Mesothelial cell of epicardium (in vitro differentiated cells): ENCODE results near the gene CASZ1. TPM values are rescaled to one million over a fixed set of nuclear protein-coding genes. Genes with fewer than 3 reads are reported as not detected.

Experiments
- DNase-seq, 2 experiments: peaks; one replicate each; pipeline ENCODE4 v3.0.0; 2021; ENCODE audit warnings: low spot score in 2 of 2; ENCODE audit not compliant: unreplicated experiment in 2 of 2
- H3K27ac Mint-ChIP-seq: 2 replicates; pipeline ENCODE4 v1.8.0; 2021; ENCODE audit warnings: mixed read lengths
- H3K27me3 Mint-ChIP-seq: 2 replicates; pipeline ENCODE4 v1.8.0; 2021; ENCODE audit warnings: low read depth, mixed read lengths
- H3K36me3 Mint-ChIP-seq: 2 replicates; pipeline ENCODE4 v1.8.0; 2021; ENCODE audit warnings: mixed read lengths
- H3K4me1 Mint-ChIP-seq: 2 replicates; pipeline ENCODE4 v1.8.0; 2021; ENCODE audit warnings: mixed read lengths
- H3K4me3 Mint-ChIP-seq: 2 replicates; pipeline ENCODE4 v1.8.0; 2021; ENCODE audit warnings: mild to moderate bottlenecking, moderate library complexity, mixed read lengths
- H3K9me3 Mint-ChIP-seq: 2 replicates; pipeline ENCODE4 v1.8.0; 2021; ENCODE audit warnings: mixed read lengths
- total RNA-seq: library from RNA; stranded (reverse); gene quantifications from 3 replicates; pipeline ENCODE4 v1.2.1, GENCODE V29; 2021
- TF ChIP-seq, protein P1 (sequence below): fragments of 200-600 bp; sonication (generic); IDR thresholded peaks from one replicate; pipeline ENCODE4 v1.5.0; 2021; ENCODE audit warnings: antibody characterized with exemption; ENCODE audit not compliant: unreplicated experiment

The CASZ1 gene
- total RNA-seq, 1 donor from 2014 or later = 8.9 TPM

DNA sequence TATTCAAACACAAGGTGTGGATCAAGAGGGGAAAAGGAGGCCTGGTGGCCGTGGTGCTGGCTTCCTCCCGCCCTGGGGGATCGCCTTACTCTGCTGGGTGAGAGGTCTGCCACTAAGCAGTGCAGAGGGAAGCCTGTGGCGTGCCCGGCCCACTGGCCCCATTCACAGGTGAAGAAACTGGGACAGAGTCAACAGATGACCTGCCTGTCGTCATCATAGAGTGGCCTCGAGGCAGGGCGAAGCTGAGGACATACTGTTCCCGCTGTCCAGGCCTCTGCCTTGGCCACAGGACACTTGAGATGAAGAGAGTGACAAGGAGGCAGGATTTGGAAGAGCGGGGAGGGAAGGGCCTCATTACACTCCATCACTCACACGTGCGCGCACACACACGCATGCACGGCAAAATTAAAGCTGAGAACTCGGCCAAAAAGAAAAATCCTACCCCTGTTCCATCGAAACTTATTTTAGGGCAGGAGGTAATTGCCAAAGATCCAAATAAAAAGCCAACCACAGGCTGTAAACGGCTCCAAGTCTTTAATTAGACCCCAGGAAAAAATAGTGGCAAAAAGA lies 50.5 kb downstream of the CASZ1 start:
- Mint-ChIP-seq H3K9me3 (no peaks in the 10 kb centered on the region), H3K4me3 (no peak overlapping the region), H3K36me3 (no peaks in the 10 kb centered on the region), H3K27ac (no peak overlapping the region), H3K27me3 (peaks cover 9% of the 10 kb centered on the region), H3K4me1 (peaks cover 13% of the 10 kb centered on the region)
- TF ChIP-seq, protein P1, sequence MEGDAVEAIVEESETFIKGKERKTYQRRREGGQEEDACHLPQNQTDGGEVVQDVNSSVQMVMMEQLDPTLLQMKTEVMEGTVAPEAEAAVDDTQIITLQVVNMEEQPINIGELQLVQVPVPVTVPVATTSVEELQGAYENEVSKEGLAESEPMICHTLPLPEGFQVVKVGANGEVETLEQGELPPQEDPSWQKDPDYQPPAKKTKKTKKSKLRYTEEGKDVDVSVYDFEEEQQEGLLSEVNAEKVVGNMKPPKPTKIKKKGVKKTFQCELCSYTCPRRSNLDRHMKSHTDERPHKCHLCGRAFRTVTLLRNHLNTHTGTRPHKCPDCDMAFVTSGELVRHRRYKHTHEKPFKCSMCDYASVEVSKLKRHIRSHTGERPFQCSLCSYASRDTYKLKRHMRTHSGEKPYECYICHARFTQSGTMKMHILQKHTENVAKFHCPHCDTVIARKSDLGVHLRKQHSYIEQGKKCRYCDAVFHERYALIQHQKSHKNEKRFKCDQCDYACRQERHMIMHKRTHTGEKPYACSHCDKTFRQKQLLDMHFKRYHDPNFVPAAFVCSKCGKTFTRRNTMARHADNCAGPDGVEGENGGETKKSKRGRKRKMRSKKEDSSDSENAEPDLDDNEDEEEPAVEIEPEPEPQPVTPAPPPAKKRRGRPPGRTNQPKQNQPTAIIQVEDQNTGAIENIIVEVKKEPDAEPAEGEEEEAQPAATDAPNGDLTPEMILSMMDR = no peak
- no peak for DNase-seq

GRCh38 chr1:10745383-10745782 lies 51.1 kb downstream of the CASZ1 start:
- no peak for DNase-seq
- Mint-ChIP-seq H3K27ac (no peak overlapping the region), H3K4me3 (no peak overlapping the region), H3K4me1 (peaks cover 13% of the 10 kb centered on the region), H3K36me3 (peaks cover under 1% of the 10 kb centered on the region), H3K9me3 (no peaks in the 10 kb centered on the region), H3K27me3 (peaks cover 9% of the 10 kb centered on the region)
- TF ChIP-seq, protein P1 = no peak

DNA sequence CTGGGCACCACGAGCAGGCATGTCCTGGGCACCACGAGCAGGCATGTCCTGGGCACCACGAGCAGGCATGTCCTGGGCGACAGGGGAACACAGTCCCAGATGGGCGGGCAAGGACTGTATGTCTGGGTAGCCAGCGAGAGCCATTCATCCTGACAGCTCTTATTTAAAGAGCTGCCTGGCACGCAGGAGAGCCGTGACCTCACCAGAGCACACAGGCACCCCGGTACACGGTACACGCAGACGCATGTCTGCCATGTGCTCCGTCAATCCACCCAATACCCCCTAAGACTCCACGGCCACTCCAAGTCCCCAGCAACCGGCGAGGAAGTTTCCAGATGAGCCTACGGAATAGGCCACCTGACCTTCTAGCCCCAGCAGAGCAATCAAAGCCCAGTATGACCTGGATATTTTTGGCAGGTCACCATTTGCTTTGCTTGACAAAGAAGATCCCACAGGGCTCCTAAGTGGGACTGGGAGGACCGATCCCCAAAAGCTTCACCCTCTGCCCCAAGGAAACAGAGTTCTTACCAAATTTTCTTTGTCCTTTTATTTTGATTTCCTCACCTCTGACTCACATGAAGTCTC lies 51.7 kb downstream of the CASZ1 start:
- Mint-ChIP-seq H3K4me3 (no peak overlapping the region), H3K27ac (no peak overlapping the region), H3K27me3 (peaks cover 9% of the 10 kb centered on the region), H3K4me1 (peaks cover 13% of the 10 kb centered on the region), H3K36me3 (peaks cover 2% of the 10 kb centered on the region), H3K9me3 (no peaks in the 10 kb centered on the region)
- DNase-seq = no peak
- TF ChIP-seq, protein P1 = no peak

DNA sequence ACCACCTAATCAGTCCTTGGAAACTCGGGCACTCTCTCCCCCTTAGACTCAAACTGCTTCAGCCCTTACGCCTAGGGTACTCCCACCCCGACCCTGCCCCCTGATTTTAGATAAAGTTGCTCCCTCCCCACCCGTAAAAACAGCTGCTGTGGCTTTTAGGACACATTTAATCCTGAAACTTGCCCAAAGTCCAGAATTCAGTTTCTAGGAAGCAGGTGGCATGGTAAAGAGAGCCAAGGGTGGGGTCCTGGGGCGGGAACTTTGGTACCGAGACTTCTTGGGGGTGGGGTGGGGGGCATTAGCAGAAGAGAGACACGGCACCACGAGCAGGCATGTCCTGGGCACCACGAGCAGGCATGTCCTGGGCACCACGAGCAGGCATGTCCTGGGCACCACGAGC lies 52.4 kb downstream of the CASZ1 start:
- H3K4me3 Mint-ChIP-seq = no peak overlapping the region
- peaks cover 2% of the 10 kb centered on the region for H3K36me3 Mint-ChIP-seq
- no peaks in the 10 kb centered on the region for H3K9me3 Mint-ChIP-seq
- H3K27me3 Mint-ChIP-seq = peaks cover 9% of the 10 kb centered on the region
- DNase-seq = no peak
- TF ChIP-seq, protein P1 = no peak
- peaks cover 13% of the 10 kb centered on the region for H3K4me1 Mint-ChIP-seq
- H3K27ac Mint-ChIP-seq = no peak overlapping the region

GRCh38 chr1:10741696-10742095 lies 54.8 kb downstream of the CASZ1 start:
- Mint-ChIP-seq H3K4me3 (no peak overlapping the region), H3K4me1 (peaks cover 13% of the 10 kb centered on the region), H3K9me3 (no peaks in the 10 kb centered on the region), H3K27ac (no peak overlapping the region), H3K27me3 (peaks cover 9% of the 10 kb centered on the region), H3K36me3 (peaks cover 2% of the 10 kb centered on the region)
- TF ChIP-seq, protein P1 = no peak
- DNase-seq = no peak
